ENCODE data around the gene PRKN. TPM values are rescaled to one million over a fixed set of nuclear protein-coding genes. Genes with fewer than 3 reads are reported as not detected.

PRKN gene
- total RNA-seq, 1 donor from 2014 or later, result 1.3 TPM

DNA sequence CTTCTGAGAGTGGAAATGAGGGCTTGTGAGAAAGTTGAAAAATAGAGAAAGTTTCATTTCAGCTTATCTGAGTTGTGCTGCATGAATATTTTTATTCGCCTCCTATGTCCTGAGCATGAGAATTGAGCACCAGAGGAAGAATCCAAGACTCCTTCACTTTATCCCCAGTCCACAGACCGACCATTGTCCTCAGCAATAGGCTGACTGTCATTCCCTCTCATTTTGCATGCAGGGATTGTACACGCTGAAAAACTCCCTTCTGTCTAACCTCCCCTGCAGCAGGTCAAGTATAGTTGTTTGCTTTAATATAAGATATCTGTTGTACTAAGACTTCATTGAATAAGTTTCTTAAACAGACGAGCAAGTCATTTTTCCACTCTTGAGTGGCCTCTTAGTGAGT, 437.6 kb downstream of the PRKN start:
- Histone ChIP-seq H4K20me1 (ENCODE audit: insufficient read depth, low read length) (no peaks in the 10 kb centered on the region), H3K9ac (ENCODE audit: low read length) (no peak overlapping the region), H3K27me3 (ENCODE audit: insufficient read depth, low read length) (peaks cover 2% of the 10 kb centered on the region), H3K4me2 (ENCODE audit: low read length) (no peak overlapping the region), H3K4me1 (ENCODE audit: insufficient read depth, low read length) (no peaks in the 10 kb centered on the region), H3K9me3 (ENCODE audit: insufficient read depth, low read depth, low read length) (no peaks in the 10 kb centered on the region), H3K79me2 (ENCODE audit: insufficient read depth, low read length) (no peaks in the 10 kb centered on the region), H3K27ac (ENCODE audit: low read depth, low read length) (no peak overlapping the region), H3K4me3 (ENCODE audit: insufficient read depth, low read depth, low read length) (no peak overlapping the region), H2AFZ (ENCODE audit: low read depth, low read length) (no peak overlapping the region), H3K36me3 (ENCODE audit: insufficient read depth, low read length) (no peaks in the 10 kb centered on the region)
- H3K4me3 Mint-ChIP-seq (ENCODE audit: unreplicated experiment), result no peak overlapping the region
- no peaks in the 10 kb centered on the region for H3K9me3 Mint-ChIP-seq (ENCODE audit: unreplicated experiment)
- TF ChIP-seq, protein P1, sequence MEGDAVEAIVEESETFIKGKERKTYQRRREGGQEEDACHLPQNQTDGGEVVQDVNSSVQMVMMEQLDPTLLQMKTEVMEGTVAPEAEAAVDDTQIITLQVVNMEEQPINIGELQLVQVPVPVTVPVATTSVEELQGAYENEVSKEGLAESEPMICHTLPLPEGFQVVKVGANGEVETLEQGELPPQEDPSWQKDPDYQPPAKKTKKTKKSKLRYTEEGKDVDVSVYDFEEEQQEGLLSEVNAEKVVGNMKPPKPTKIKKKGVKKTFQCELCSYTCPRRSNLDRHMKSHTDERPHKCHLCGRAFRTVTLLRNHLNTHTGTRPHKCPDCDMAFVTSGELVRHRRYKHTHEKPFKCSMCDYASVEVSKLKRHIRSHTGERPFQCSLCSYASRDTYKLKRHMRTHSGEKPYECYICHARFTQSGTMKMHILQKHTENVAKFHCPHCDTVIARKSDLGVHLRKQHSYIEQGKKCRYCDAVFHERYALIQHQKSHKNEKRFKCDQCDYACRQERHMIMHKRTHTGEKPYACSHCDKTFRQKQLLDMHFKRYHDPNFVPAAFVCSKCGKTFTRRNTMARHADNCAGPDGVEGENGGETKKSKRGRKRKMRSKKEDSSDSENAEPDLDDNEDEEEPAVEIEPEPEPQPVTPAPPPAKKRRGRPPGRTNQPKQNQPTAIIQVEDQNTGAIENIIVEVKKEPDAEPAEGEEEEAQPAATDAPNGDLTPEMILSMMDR (IDR thresholded peaks at IDR 0.05; ENCODE audit: insufficient read depth, low read depth, low read length), result no peak
- TF ChIP-seq EZH2 (IDR thresholded peaks at IDR 0.05; ENCODE audit: insufficient read depth, low read length), result no peak
- DNase-seq (ENCODE audit: low read depth) (no peak), FAIRE-seq (no peak)
- H3K4me1 Mint-ChIP-seq (ENCODE audit: low read depth, unreplicated experiment), result no peaks in the 10 kb centered on the region
- no peak overlapping the region for H3K27ac Mint-ChIP-seq (ENCODE audit: unreplicated experiment)
- H3K36me3 Mint-ChIP-seq (ENCODE audit: low read depth, unreplicated experiment), result no peaks in the 10 kb centered on the region
- peaks cover 4% of the 10 kb centered on the region for H3K27me3 Mint-ChIP-seq (ENCODE audit: low read depth, unreplicated experiment)

DNA sequence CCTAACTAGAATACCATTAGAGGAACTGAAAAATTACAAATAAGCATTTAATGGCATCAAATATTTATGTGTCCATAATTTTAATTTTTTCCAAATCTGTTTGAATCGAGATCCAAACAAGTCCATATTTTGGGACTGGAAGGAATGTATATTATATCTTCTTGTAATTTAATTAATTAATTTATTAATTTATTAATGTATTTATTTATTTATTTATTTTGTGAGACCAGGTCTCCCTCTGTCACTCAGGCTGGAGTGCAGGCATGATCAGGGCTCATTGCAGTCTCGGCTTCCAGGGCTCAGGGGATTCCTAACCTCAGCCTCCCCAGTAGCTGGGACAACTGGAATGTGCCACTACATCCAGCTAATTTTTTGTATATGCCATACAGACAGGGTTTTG, 453.6 kb downstream of the PRKN start:
- no peaks in the 10 kb centered on the region for H3K9me3 ChIP-seq (ENCODE audit: insufficient read depth, low read depth, low read length)
- no peak overlapping the region for H2AFZ ChIP-seq (ENCODE audit: low read depth, low read length)
- no peaks in the 10 kb centered on the region for H3K4me1 Mint-ChIP-seq (ENCODE audit: low read depth, unreplicated experiment)
- FAIRE-seq, result no peak
- no peak for TF ChIP-seq EZH2 (IDR thresholded peaks at IDR 0.05; ENCODE audit: insufficient read depth, low read length)
- H3K4me3 Mint-ChIP-seq (ENCODE audit: unreplicated experiment), result no peak overlapping the region
- no peaks in the 10 kb centered on the region for H3K36me3 ChIP-seq (ENCODE audit: insufficient read depth, low read length)
- no peaks in the 10 kb centered on the region for H3K4me1 ChIP-seq (ENCODE audit: insufficient read depth, low read length)
- H3K36me3 Mint-ChIP-seq (ENCODE audit: low read depth, unreplicated experiment), result no peaks in the 10 kb centered on the region
- H3K27me3 Mint-ChIP-seq (ENCODE audit: low read depth, unreplicated experiment), result no peaks in the 10 kb centered on the region
- H3K9ac ChIP-seq (ENCODE audit: low read length), result no peak overlapping the region
- no peaks in the 10 kb centered on the region for H4K20me1 ChIP-seq (ENCODE audit: insufficient read depth, low read length)
- no peak overlapping the region for H3K27ac ChIP-seq (ENCODE audit: low read depth, low read length)
- H3K27me3 ChIP-seq (ENCODE audit: insufficient read depth, low read length), result no peaks in the 10 kb centered on the region
- H3K27ac Mint-ChIP-seq (ENCODE audit: unreplicated experiment), result no peak overlapping the region
- H3K79me2 ChIP-seq (ENCODE audit: insufficient read depth, low read length), result no peaks in the 10 kb centered on the region
- no peaks in the 10 kb centered on the region for H3K9me3 Mint-ChIP-seq (ENCODE audit: unreplicated experiment)
- no peak for DNase-seq (ENCODE audit: low read depth)
- no peak overlapping the region for H3K4me3 ChIP-seq (ENCODE audit: insufficient read depth, low read depth, low read length)
- H3K4me2 ChIP-seq (ENCODE audit: low read length), result no peak overlapping the region

DNA sequence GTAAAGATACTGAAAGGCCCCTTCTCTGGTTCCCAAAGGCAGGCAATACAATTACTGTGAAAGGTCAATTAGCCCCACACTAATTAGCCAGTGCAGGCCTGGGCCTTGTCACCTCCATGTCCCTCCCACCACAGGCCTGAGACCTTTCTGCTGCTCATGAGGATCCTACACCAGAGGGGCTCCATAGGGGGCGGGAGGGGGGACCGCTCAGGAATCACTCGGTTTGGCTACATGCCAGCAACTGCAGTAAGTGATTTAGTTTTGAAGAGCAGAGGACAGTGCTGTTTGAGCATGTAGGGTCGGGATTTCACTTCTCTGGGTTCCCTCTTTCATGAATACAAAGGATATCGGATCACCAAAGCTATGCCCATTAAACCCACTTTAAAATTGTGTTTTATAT, 455.6 kb downstream of the PRKN start:
- TF ChIP-seq, protein P1 (IDR thresholded peaks at IDR 0.05; ENCODE audit: insufficient read depth, low read depth, low read length), result no peak
- no peak for TF ChIP-seq EZH2 (IDR thresholded peaks at IDR 0.05; ENCODE audit: insufficient read depth, low read length)
- no peaks in the 10 kb centered on the region for H3K4me1 Mint-ChIP-seq (ENCODE audit: low read depth, unreplicated experiment)
- FAIRE-seq, result no peak

More for the DNA sequence above, 455.6 kb downstream of the PRKN start:
- no peak overlapping the region for H3K4me3 Mint-ChIP-seq (ENCODE audit: unreplicated experiment)
- H3K27me3 ChIP-seq (ENCODE audit: insufficient read depth, low read length), result no peaks in the 10 kb centered on the region
- no peaks in the 10 kb centered on the region for H3K79me2 ChIP-seq (ENCODE audit: insufficient read depth, low read length)
- no peak overlapping the region for H3K9ac ChIP-seq (ENCODE audit: low read length)
- H3K9me3 Mint-ChIP-seq (ENCODE audit: unreplicated experiment), result no peaks in the 10 kb centered on the region
- no peaks in the 10 kb centered on the region for H3K36me3 ChIP-seq (ENCODE audit: insufficient read depth, low read length)
- H4K20me1 ChIP-seq (ENCODE audit: insufficient read depth, low read length), result no peaks in the 10 kb centered on the region
- no peaks in the 10 kb centered on the region for H3K4me1 ChIP-seq (ENCODE audit: insufficient read depth, low read length)
- no peaks in the 10 kb centered on the region for H3K36me3 Mint-ChIP-seq (ENCODE audit: low read depth, unreplicated experiment)
- no peaks in the 10 kb centered on the region for H3K27me3 Mint-ChIP-seq (ENCODE audit: low read depth, unreplicated experiment)
- H3K9me3 ChIP-seq (ENCODE audit: insufficient read depth, low read depth, low read length), result no peaks in the 10 kb centered on the region
- no peak overlapping the region for H3K4me3 ChIP-seq (ENCODE audit: insufficient read depth, low read depth, low read length)
- DNase-seq (ENCODE audit: low read depth), result no peak
- no peak overlapping the region for H3K4me2 ChIP-seq (ENCODE audit: low read length)
- no peak overlapping the region for H3K27ac ChIP-seq (ENCODE audit: low read depth, low read length)
- H2AFZ ChIP-seq (ENCODE audit: low read depth, low read length), result no peak overlapping the region
- H3K27ac Mint-ChIP-seq (ENCODE audit: unreplicated experiment), result no peak overlapping the region
